ENCODE results near the gene YKT6. TPM values are rescaled to one million over a fixed set of nuclear protein-coding genes. Genes with fewer than 3 reads are reported as not detected.
"Not testable (repeated sequence)": the region's sequence is repeated elsewhere in the genome, so short reads cannot be mapped to it uniquely, and the experiment has no call there.

Gene YKT6
- total RNA-seq, 4 donors from 2014 or later, result 12.4 to 85.3 (median 49.4) TPM

GRCh38 chr7:44162179-44162578 is 38.6 kb upstream of the YKT6 start:
- DNase-seq, result no peak
- Histone ChIP-seq H3K27ac (no peak overlapping the region), H3K4me3 (no peak overlapping the region), H3K4me1 (no peaks in the 10 kb centered on the region), H3K36me3 (no peaks in the 10 kb centered on the region), H3K9me3 (no peaks in the 10 kb centered on the region), H3K27me3 (no peaks in the 10 kb centered on the region)
- intact Hi-C loops (cut with DNase I; ENCODE audit: low total_unique reads), result no loop called here
- no peak for TF ChIP-seq CTCF (IDR thresholded peaks at IDR 0.05)
- TF ChIP-seq POLR2A (IDR thresholded peaks at IDR 0.05), result no peak

- no peak for DNase-seq
- H3K36me3 ChIP-seq, result no peaks in the 10 kb centered on the region
- H3K27me3 ChIP-seq, result no peaks in the 10 kb centered on the region
- H3K4me1 ChIP-seq, result no peaks in the 10 kb centered on the region
- TF ChIP-seq POLR2A (IDR thresholded peaks at IDR 0.05) (no peak), CTCF (IDR thresholded peaks at IDR 0.05) (no peak)
- H3K4me3 ChIP-seq, result no peak overlapping the region
- no peak overlapping the region for H3K27ac ChIP-seq
- intact Hi-C loops (cut with DNase I; ENCODE audit: low total_unique reads), result no loop called here
- no peaks in the 10 kb centered on the region for H3K9me3 ChIP-seq
Measured at GRCh38 chr7:44162785-44163395, 37.9 kb upstream of the YKT6 start.

GRCh38 chr7:44163591-44163990 is 37.2 kb upstream of the YKT6 start:
- Histone ChIP-seq H3K4me1 (no peaks in the 10 kb centered on the region), H3K4me3 (no peak overlapping the region), H3K27ac (no peak overlapping the region), H3K27me3 (no peaks in the 10 kb centered on the region), H3K9me3 (no peaks in the 10 kb centered on the region), H3K36me3 (no peaks in the 10 kb centered on the region)
- TF ChIP-seq POLR2A (IDR thresholded peaks at IDR 0.05) (no peak), CTCF (IDR thresholded peaks at IDR 0.05) (no peak)
- DNase-seq, result no peak
- intact Hi-C loops (cut with DNase I; ENCODE audit: low total_unique reads), result no loop called here

GRCh38 chr7:44167920-44168319 is 32.9 kb upstream of the YKT6 start:
- DNase-seq, result no peak
- H3K4me3 ChIP-seq, result no peak overlapping the region
- H3K36me3 ChIP-seq, result no peaks in the 10 kb centered on the region
- TF ChIP-seq CTCF (IDR thresholded peaks at IDR 0.05) (no peak), POLR2A (IDR thresholded peaks at IDR 0.05) (no peak)
- intact Hi-C loops (cut with DNase I; ENCODE audit: low total_unique reads), result no loop called here
- no peaks in the 10 kb centered on the region for H3K4me1 ChIP-seq
- H3K9me3 ChIP-seq, result no peaks in the 10 kb centered on the region
- H3K27me3 ChIP-seq, result no peaks in the 10 kb centered on the region
- H3K27ac ChIP-seq, result no peak overlapping the region

- H3K27me3 ChIP-seq; H3K4me3 ChIP-seq; H3K36me3 ChIP-seq; H3K9me3 ChIP-seq; H3K4me1 ChIP-seq; H3K27ac ChIP-seq; intact Hi-C loops (cut with DNase I; ENCODE audit: low total_unique reads); DNase-seq: not testable (repeated sequence)
Measured at GRCh38 chr7:44171901-44172300, 28.9 kb upstream of the YKT6 start.

- no peaks in the 10 kb centered on the region for H3K4me1 ChIP-seq
- H3K27ac ChIP-seq, result no peak overlapping the region
- no peak overlapping the region for H3K4me3 ChIP-seq
- TF ChIP-seq POLR2A (IDR thresholded peaks at IDR 0.05) (no peak), CTCF (IDR thresholded peaks at IDR 0.05) (no peak)
- no peaks in the 10 kb centered on the region for H3K36me3 ChIP-seq
- intact Hi-C loops (cut with DNase I; ENCODE audit: low total_unique reads), result no loop called here
- DNase-seq, result no peak
- H3K9me3 ChIP-seq, result no peaks in the 10 kb centered on the region
- H3K27me3 ChIP-seq, result no peaks in the 10 kb centered on the region
Measured at GRCh38 chr7:44172352-44172751, 28.4 kb upstream of the YKT6 start.

All from uterus (tissue), 4 donors.